LHCN-M2 (cell line): ENCODE measurements around the gene M6PR. TPM values are rescaled to one million over a fixed set of nuclear protein-coding genes. Genes with fewer than 3 reads are reported as not detected.
"Not testable (repeated sequence)": the region's sequence is repeated elsewhere in the genome, so short reads cannot be mapped to it uniquely, and the experiment has no call there.

Experiments
- DNase-seq: peaks from one replicate; pipeline ENCODE4 v3.0.0-alpha.2; 2012; ENCODE audit warnings: low read depth
- total RNA-seq: library from RNA; depleted of rRNA; stranded (reverse); fragments of >200 nt; gene quantifications from 2 replicates; pipeline ENCODE4 v1.2.3, GENCODE V29; 2014

The M6PR gene
- total RNA-seq, 1 experiment from 2014 or later = 156 TPM

- peak; percentile 8 for DNase-seq
Measured at GRCh38 chr12:8950702-8951478, 1.4 kb upstream of the M6PR start.

- DNase-seq = no peak
Measured at GRCh38 chr12:8950221-8950527, 729 bp upstream of the M6PR start.

- DNase-seq = peak; percentile 16
Measured at GRCh38 chr12:8948701-8949341, 624 bp downstream of the M6PR start.

- DNase-seq = peak; percentile 1
Measured at GRCh38 chr12:8947737-8948136, 1.7 kb downstream of the M6PR start.

GRCh38 chr12:8946733-8947132 lies 2.7 kb downstream of the M6PR start:
- no peak for DNase-seq

- DNase-seq = no peak
Measured at GRCh38 chr12:8943565-8944186, 5.8 kb downstream of the M6PR start.

- no peak for DNase-seq
Measured at GRCh38 chr12:8941691-8942478, 7.6 kb downstream of the M6PR start.

- not testable (repeated sequence) for DNase-seq
Measured at GRCh38 chr12:8937842-8938442, 11.5 kb downstream of the M6PR start.

GRCh38 chr12:8936735-8937134 lies 12.7 kb downstream of the M6PR start:
- no peak for DNase-seq

GRCh38 chr12:8934080-8934479 lies 15.4 kb downstream of the M6PR start:
- DNase-seq = not testable (repeated sequence)

- not testable (repeated sequence) for DNase-seq
Measured at GRCh38 chr12:8932464-8932863, 17.0 kb downstream of the M6PR start.

GRCh38 chr12:8930655-8931323 lies 18.7 kb downstream of the M6PR start:
- DNase-seq = not testable (repeated sequence)

GRCh38 chr12:8922544-8922943 lies 26.9 kb downstream of the M6PR start:
- DNase-seq = no peak

GRCh38 chr12:8919643-8920042 lies 29.8 kb downstream of the M6PR start:
- not testable (repeated sequence) for DNase-seq

- DNase-seq = no peak
Measured at GRCh38 chr12:8917751-8918150, 31.7 kb downstream of the M6PR start.

GRCh38 chr12:8917031-8917430 lies 32.4 kb downstream of the M6PR start:
- no peak for DNase-seq

- DNase-seq = no peak
Measured at GRCh38 chr12:8916154-8916553, 33.3 kb downstream of the M6PR start.

GRCh38 chr12:8914716-8915526 lies 34.5 kb downstream of the M6PR start:
- DNase-seq = peak; percentile 42

GRCh38 chr12:8914033-8914715 lies 35.3 kb downstream of the M6PR start, which contains the start of gene PHC1:
Gene PHC1 (plus strand): TSS chr12:8914509. CDS start chr12:8917678, 3,169 bp downstream.
- peak; percentile 75 for DNase-seq

GRCh38 chr12:8913702-8914032 lies 35.8 kb downstream of the M6PR start:
- no peak for DNase-seq
